H7 (cell line): ENCODE measurements around the gene LMBR1. TPM values are rescaled to one million over a fixed set of nuclear protein-coding genes. Genes with fewer than 3 reads are reported as not detected.
A peak's percentile ranks its signal among the peaks of the same experiment; 100 is the strongest.

Experiments
- DNase-seq: peaks from one replicate; pipeline ENCODE4 v3.0.0; 2012
- H3K27me3 ChIP-seq: 2 replicates; pipeline ENCODE4 v1.6.0; 2011; ENCODE audit warnings: mild to moderate bottlenecking, low read length; ENCODE audit not compliant: control insufficient read depth, insufficient read depth
- H3K36me3 ChIP-seq: replicated peaks from 2 replicates; pipeline ENCODE4 v1.5.1; 2011; ENCODE audit warnings: low read length; ENCODE audit not compliant: control insufficient read depth, insufficient read depth
- H3K4me3 ChIP-seq: 2 replicates; pipeline ENCODE4 v1.5.1; 2011; ENCODE audit warnings: low read depth, mild to moderate bottlenecking, control low read depth, low read length, moderate library complexity; ENCODE audit not compliant: insufficient read depth
- total RNA-seq: library from RNA; depleted of rRNA; stranded (reverse); fragments of >200 nt; shearing (Covaris generic); gene quantifications from 2 replicates; pipeline ENCODE4 v1.2.3, GENCODE V29; 2014

The LMBR1 gene
- total RNA-seq, 1 experiment from 2014 or later = 32.0 TPM

- no peak overlapping the region for H3K4me3 ChIP-seq
- no peak for DNase-seq
- H3K27me3 ChIP-seq = no peaks in the 10 kb centered on the region
- H3K36me3 ChIP-seq = no peaks in the 10 kb centered on the region; the same call in 1 of the 2 replicates
Measured at GRCh38 chr7:156759143-156759542, 133.8 kb downstream of the LMBR1 start.

GRCh38 chr7:156754201-156754600, 138.8 kb downstream of the LMBR1 start:
- H3K27me3 ChIP-seq = no peaks in the 10 kb centered on the region
- no peak for DNase-seq
- peaks cover 1% of the 10 kb centered on the region; the same call in 1 of the 2 replicates for H3K36me3 ChIP-seq
- H3K4me3 ChIP-seq = no peak overlapping the region

GRCh38 chr7:156753630-156754029, 139.4 kb downstream of the LMBR1 start:
- no peak overlapping the region for H3K4me3 ChIP-seq
- H3K27me3 ChIP-seq = no peaks in the 10 kb centered on the region
- H3K36me3 ChIP-seq = peaks cover 1% of the 10 kb centered on the region; the same call in 1 of the 2 replicates
- DNase-seq = peak; percentile 32

- no peaks in the 10 kb centered on the region for H3K27me3 ChIP-seq
- no peak for DNase-seq
- H3K36me3 ChIP-seq = peaks cover 1% of the 10 kb centered on the region; the same call in 1 of the 2 replicates
- H3K4me3 ChIP-seq = no peak overlapping the region
Measured at GRCh38 chr7:156753229-156753560, 139.8 kb downstream of the LMBR1 start.

- Histone ChIP-seq H3K27me3 (no peaks in the 10 kb centered on the region), H3K4me3 (no peak overlapping the region), H3K36me3 (peaks cover 1% of the 10 kb centered on the region; the same call in 1 of the 2 replicates)
- no peak for DNase-seq
Measured at GRCh38 chr7:156752367-156753228, 140.4 kb downstream of the LMBR1 start.

GRCh38 chr7:156751319-156751718, 141.7 kb downstream of the LMBR1 start:
- no peak for DNase-seq

GRCh38 chr7:156747718-156748117, 145.3 kb downstream of the LMBR1 start:
- Histone ChIP-seq H3K27me3 (no peaks in the 10 kb centered on the region), H3K36me3 (peaks cover 1% of the 10 kb centered on the region; the same call in 1 of the 2 replicates), H3K4me3 (no peak overlapping the region)
- no peak for DNase-seq

More at GRCh38 chr7:156751319-156751718, 141.7 kb downstream of the LMBR1 start:
- Histone ChIP-seq H3K4me3 (no peak overlapping the region), H3K36me3 (peaks cover 1% of the 10 kb centered on the region; the same call in 1 of the 2 replicates), H3K27me3 (no peaks in the 10 kb centered on the region)

- Histone ChIP-seq H3K36me3 (peaks cover 1% of the 10 kb centered on the region; the same call in 1 of the 2 replicates), H3K27me3 (no peaks in the 10 kb centered on the region), H3K4me3 (no peak overlapping the region)
- DNase-seq = no peak
Measured at GRCh38 chr7:156746891-156747290, 146.1 kb downstream of the LMBR1 start.

- DNase-seq = no peak
- Histone ChIP-seq H3K36me3 (peaks cover 1% of the 10 kb centered on the region; the same call in 1 of the 2 replicates), H3K4me3 (no peak overlapping the region), H3K27me3 (no peaks in the 10 kb centered on the region)
Measured at GRCh38 chr7:156739596-156739995, 153.4 kb downstream of the LMBR1 start.

- Histone ChIP-seq H3K36me3 (peaks cover 1% of the 10 kb centered on the region; the same call in 1 of the 2 replicates), H3K27me3 (no peaks in the 10 kb centered on the region), H3K4me3 (no peak overlapping the region)
- DNase-seq = no peak
Measured at GRCh38 chr7:156735851-156736250, 157.1 kb downstream of the LMBR1 start.

- Histone ChIP-seq H3K36me3 (peaks cover 1% of the 10 kb centered on the region; the same call in 1 of the 2 replicates), H3K27me3 (no peaks in the 10 kb centered on the region), H3K4me3 (no peak overlapping the region)
- no peak for DNase-seq
Measured at GRCh38 chr7:156733638-156734037, 159.3 kb downstream of the LMBR1 start.

- no peaks in the 10 kb centered on the region for H3K27me3 ChIP-seq
- H3K4me3 ChIP-seq = no peak overlapping the region
- H3K36me3 ChIP-seq = 0 out of 2 replicates have a peak, but pooled peaks cover 1% of the 10 kb centered on the region
- no peak for DNase-seq
Measured at GRCh38 chr7:156732091-156732625, 160.8 kb downstream of the LMBR1 start.

GRCh38 chr7:156731651-156732050, 161.3 kb downstream of the LMBR1 start:
- Histone ChIP-seq H3K4me3 (no peak overlapping the region), H3K27me3 (no peaks in the 10 kb centered on the region), H3K36me3 (0 out of 2 replicates have a peak, but pooled peaks cover 1% of the 10 kb centered on the region)
- no peak for DNase-seq

- H3K27me3 ChIP-seq = no peaks in the 10 kb centered on the region
- H3K36me3 ChIP-seq = no peaks in the 10 kb centered on the region
- H3K4me3 ChIP-seq = no peak overlapping the region
- DNase-seq = no peak
Measured at GRCh38 chr7:156725936-156726335, 167.0 kb downstream of the LMBR1 start.

GRCh38 chr7:156725073-156725472, 167.9 kb downstream of the LMBR1 start:
- Histone ChIP-seq H3K27me3 (no peaks in the 10 kb centered on the region), H3K4me3 (no peak overlapping the region), H3K36me3 (no peaks in the 10 kb centered on the region)
- DNase-seq = no peak
